Stimulated activated CD8-positive, alpha-beta memory T cell treated with anti-CD3 and anti-CD28 coated beads, Interleukin-7, amount 100 ng/mL, for 24 hours (primary cell): ENCODE data around the gene CMYA5.
"Not testable (repeated sequence)": the region's sequence is repeated elsewhere in the genome, so short reads cannot be mapped to it uniquely, and the experiment has no call there.

Experiments
- DNase-seq: peaks from one replicate; pipeline ENCODE4 v3.0.0-alpha.2; 2020; ENCODE audit warnings: low read depth

CMYA5 gene

GRCh38 chr5:79689541-79690466 lies at the start of gene CMYA5:
Gene CMYA5, plus strand, starts transcription at chr5:79689836. Its CDS starts 72 bp downstream, at chr5:79689908.
- no peak for DNase-seq

GRCh38 chr5:79640571-79641055 lies 49.0 kb upstream of the CMYA5 start:
- DNase-seq: no peak

GRCh38 chr5:79641414-79641813 lies 48.2 kb upstream of the CMYA5 start:
- DNase-seq: no peak

- DNase-seq: no peak
These were observed 47.4 kb upstream of the CMYA5 start for GRCh38 chr5:79642210-79642609.

GRCh38 chr5:79653843-79654242 lies 35.8 kb upstream of the CMYA5 start:
- DNase-seq: no peak

GRCh38 chr5:79663212-79663611 lies 26.4 kb upstream of the CMYA5 start:
- DNase-seq: no peak

GRCh38 chr5:79666758-79667157 lies 22.9 kb upstream of the CMYA5 start:
- no peak for DNase-seq

GRCh38 chr5:79672392-79672791 lies 17.2 kb upstream of the CMYA5 start:
- no peak for DNase-seq

- not testable (repeated sequence) for DNase-seq
These were observed 13.3 kb upstream of the CMYA5 start for GRCh38 chr5:79676354-79676753.

GRCh38 chr5:79682102-79682501 lies 7.5 kb upstream of the CMYA5 start:
- DNase-seq: not testable (repeated sequence)

GRCh38 chr5:79684782-79685181 lies 4.9 kb upstream of the CMYA5 start:
- no peak for DNase-seq

GRCh38 chr5:79685627-79686026 lies 4.0 kb upstream of the CMYA5 start:
- no peak for DNase-seq

GRCh38 chr5:79686799-79687198 lies 2.8 kb upstream of the CMYA5 start:
- DNase-seq: no peak

- DNase-seq: no peak
These were observed 1.7 kb upstream of the CMYA5 start for GRCh38 chr5:79687889-79688288.

GRCh38 chr5:79691007-79691406 lies 1.4 kb downstream of the CMYA5 start:
- DNase-seq: no peak

- DNase-seq: no peak
These were observed 3.0 kb downstream of the CMYA5 start for GRCh38 chr5:79692596-79692995.

- DNase-seq: no peak
These were observed 4.5 kb downstream of the CMYA5 start for GRCh38 chr5:79694183-79694582.

GRCh38 chr5:79694652-79695051 lies 5.0 kb downstream of the CMYA5 start:
- DNase-seq: no peak

- no peak for DNase-seq
These were observed 5.9 kb downstream of the CMYA5 start for GRCh38 chr5:79695526-79695925.

- no peak for DNase-seq
These were observed 7.9 kb downstream of the CMYA5 start for GRCh38 chr5:79697222-79698170.

GRCh38 chr5:79699763-79700400 lies 10.2 kb downstream of the CMYA5 start:
- DNase-seq: no peak
